K562 (cell line): ENCODE data around the gene CCDC9B. TPM values are rescaled to one million over a fixed set of nuclear protein-coding genes. Genes with fewer than 3 reads are reported as not detected.

Source experiments
- ATAC-seq: fragments of 200-7000 bp; cut with Tn5 transposase; 3 replicates; pipeline ENCODE4 v1.9.1; 2020; ENCODE audit warnings: moderate library complexity
- BruUV-seq: library from RNA; stranded (reverse); fragments of 400-500 nt; replicated peaks from 2 replicates; lab custom pipeline; 2021; lab: Mats Ljungman, UMichigan
- CTCF ChIA-PET: fragments of 300-600 bp; formaldehyde crosslinking; extraction: SDS; loops from one replicate; lab custom pipeline; 2021; ENCODE audit warnings: low intra/inter-chr PET ratio; lab: Yijun Ruan, JAX
- POLR2A ChIA-PET: fragments of 300-600, 350-650 bp; sonication (Branson Sonifier 250); formaldehyde crosslinking; extraction: SDS; loops from one replicate; lab custom pipeline; 2021; ENCODE audit warnings: antibody characterized with exemption, inconsistent platforms; lab: Yijun Ruan, JAX
- DNase-seq, 4 experiments: peaks; one replicate each; pipeline versions ENCODE4 v3.0.0 to v3.0.0-alpha.2; 2011 to 2018; ENCODE audit warnings: low spot score in 3 of 4, mixed read lengths in 3 of 4; ENCODE audit errors: extremely low read depth in 1 of 4
- FAIRE-seq: peaks from 2 replicates; lab custom pipeline; 2011; peaks lifted over from hg19 to GRCh38; lab: Jason Lieb, UNC
- H2AFZ ChIP-seq: 2 replicates; pipeline ENCODE4 v1.6.0; 2011; ENCODE audit warnings: low read depth, low read length, control low read depth, inconsistent platforms
- H3K27ac ChIP-seq: fragments of 200-600 bp; 3 replicates; pipeline ENCODE4 v1.8.0; 2011; ENCODE audit warnings: low read depth, mild to moderate bottlenecking, control low read depth, inconsistent platforms, low read length, moderate library complexity, mixed read lengths; ENCODE audit errors: extremely low read depth
- H3K27me3 ChIP-seq, 2 experiments: fragments of 300-600 bp in 1 of 2; 2 replicates in 1 of 2; 3 replicates in 1 of 2; pipeline versions ENCODE4 v1.6.0 to v1.8.0; 2011; ENCODE audit warnings: inconsistent platforms in 2 of 2, low read length in 2 of 2, mild to moderate bottlenecking in 1 of 2, mixed read lengths in 1 of 2, moderate library complexity in 1 of 2; ENCODE audit not compliant: control insufficient read depth in 2 of 2, insufficient read depth in 2 of 2
- H3K36me3 ChIP-seq: fragments of 300-600 bp; 3 replicates; pipeline ENCODE4 v1.8.0; 2011; ENCODE audit warnings: mild to moderate bottlenecking, low read length, inconsistent platforms; ENCODE audit not compliant: control insufficient read depth, insufficient read depth
- H3K4me1 ChIP-seq, 2 experiments: fragments of 200-600 bp in 1 of 2; replicated peaks in 1 of 2; 2 replicates in 1 of 2; 3 replicates in 1 of 2; pipeline versions ENCODE4 v1.5.1 to v1.8.0; 2011; ENCODE audit warnings: inconsistent platforms in 2 of 2, low read length in 2 of 2, mild to moderate bottlenecking in 1 of 2, mixed read lengths in 1 of 2, moderate library complexity in 1 of 2; ENCODE audit not compliant: control insufficient read depth in 2 of 2, insufficient read depth in 2 of 2
- H3K4me2 ChIP-seq: 2 replicates; pipeline ENCODE4 v1.6.1; 2011; ENCODE audit warnings: low read length, control low read depth, inconsistent platforms, mixed read lengths; ENCODE audit not compliant: insufficient read depth
- H3K4me3 ChIP-seq: fragments of 200-600 bp; sonication (generic), shearing (Covaris generic); 2 replicates; pipeline ENCODE4 v1.5.1; 2016; ENCODE audit warnings: control low read depth, inconsistent platforms
- H3K79me2 ChIP-seq: fragments of 200-600 bp; 3 replicates; pipeline ENCODE4 v1.8.0; 2011; ENCODE audit warnings: low read length, inconsistent platforms; ENCODE audit not compliant: control insufficient read depth, insufficient read depth
- H3K9ac ChIP-seq, 2 experiments: 2 replicates each; pipeline versions ENCODE4 v1.6.0 to v1.6.1; 2011; ENCODE audit warnings: low read depth in 2 of 2, low read length in 2 of 2, control low read depth in 1 of 2, inconsistent platforms in 1 of 2, mild to moderate bottlenecking in 1 of 2, mixed read lengths in 1 of 2; ENCODE audit not compliant: insufficient read depth in 1 of 2
- H3K9me1 ChIP-seq: one replicate; pipeline ENCODE4 v1.6.0; 2011; ENCODE audit warnings: inconsistent platforms, mild to moderate bottlenecking, low read length, moderate library complexity; ENCODE audit not compliant: control insufficient read depth, insufficient read depth
- H3K9me3 ChIP-seq: replicated peaks from 2 replicates; pipeline ENCODE4 v1.5.1; 2011; ENCODE audit warnings: low read depth, low read length, inconsistent platforms; ENCODE audit not compliant: control insufficient read depth, insufficient read depth
- H4K20me1 ChIP-seq: replicated peaks from 2 replicates; pipeline ENCODE4 v1.6.1; 2011; ENCODE audit warnings: low read length, inconsistent platforms, mixed read lengths; ENCODE audit not compliant: control insufficient read depth, insufficient read depth
- GABPB1 ChIP-seq: sonication (generic); formaldehyde crosslinking; IDR thresholded peaks from 2 replicates; pipeline ENCODE4 v1.8.0; 2022; ENCODE audit warnings: mild to moderate bottlenecking, missing genetic modification reagents
- GTF2B ChIP-seq: IDR thresholded peaks from 2 replicates; pipeline ENCODE4 v1.6.1; 2011; ENCODE audit not compliant: insufficient read length; ENCODE audit errors: extremely low read depth
- HMGN3 ChIP-seq: IDR thresholded peaks from 2 replicates; pipeline ENCODE4 v1.6.1; 2011; ENCODE audit warnings: borderline replicate concordance, low read depth, mild to moderate bottlenecking, mixed read lengths, low read length; ENCODE audit not compliant: insufficient read length; ENCODE audit errors: extremely low read depth
- POLR2G ChIP-seq: fragments of 200-400 bp; formaldehyde crosslinking; IDR thresholded peaks from 2 replicates; pipeline ENCODE4 v1.6.1; 2017; ENCODE audit warnings: low read depth, mild to moderate bottlenecking, antibody characterized with exemption, low read length, moderate library complexity
- RUNX1 ChIP-seq: sonication (generic); IDR thresholded peaks from 2 replicates; pipeline ENCODE4 v1.6.1; 2016; ENCODE audit warnings: antibody characterized with exemption, low read depth
- ZNF395 ChIP-seq: fragments of 200-800 bp; sonication (Bioruptor generic); IDR thresholded peaks from 2 replicates; pipeline ENCODE4 v1.6.1; 2017; ENCODE audit warnings: missing genetic modification characterization, missing compliant biosample characterization
- ZNF408 ChIP-seq: fragments of 250-450 bp; sonication (Bioruptor Pico); IDR thresholded peaks from 2 replicates; pipeline ENCODE4 v1.4.0; 2020; ENCODE audit warnings: low read depth, mild to moderate bottlenecking, moderate library complexity
- ZNF778 ChIP-seq: fragments of 450-650 bp; formaldehyde crosslinking; IDR thresholded peaks from 2 replicates; pipeline ENCODE4 v1.4.0; 2020; ENCODE audit warnings: mild to moderate bottlenecking, moderate library complexity
- WGBS: fragments of 100-300 bp; shearing (Covaris generic); methylation state at CpG from one replicate; pipeline ENCODE4 v1.1.6; 2016; ENCODE audit warnings: low coverage, mixed read lengths; ENCODE audit not compliant: insufficient coverage; ENCODE audit errors: missing lambda C conversion rate; 5-methylcytosine and 5-hydroxymethylcytosine counted together
- in situ Hi-C: fragments of 300-500 bp; cut with MboI; formaldehyde crosslinking; loops from 4 replicates; pipeline ENCODE4 v1.15.0; 2018; ENCODE audit warnings: inconsistent platforms, mixed read lengths
- intact Hi-C: fragments of 100-400 bp; cut with micrococcal nuclease; formaldehyde crosslinking; loops from 2 replicates; pipeline ENCODE4 v1.14.2; 2022
- polyA plus RNA-seq, 8 experiments: library from polyadenylated mRNA; depleted of rRNA in 4 of 8; stranded (reverse) in 5 of 8; unstranded in 3 of 8; fragments of >200 nt; fragmentation: Nextera tagmentation in 2 of 8; fragmentation: Illumina TruSeq in 1 of 8; extraction: Ambion mirVana in 2 of 8; extraction: Trizol in 1 of 8; gene quantifications; 2 replicates each; pipeline versions ENCODE4 v1.2.1 to v1.2.3, GENCODE V29; 2011 to 2014; ENCODE audit warnings: inconsistent platforms in 1 of 8, missing spikeins in 1 of 8
- total RNA-seq, 7 experiments: library from RNA; depleted of rRNA in 6 of 7; stranded (reverse); fragments of >200 nt in 6 of 7; fragmentation: Illumina TruSeq in 2 of 7; extraction: Trizol in 2 of 7; gene quantifications; 2 replicates each; pipeline versions ENCODE4 v1.2.1 to v1.2.3, GENCODE V29; 2011 to 2021; ENCODE audit warnings: low replicate concordance in 1 of 7

CCDC9B gene
- total and polyA plus RNA-seq, 9 of the 15 experiments (the other 6 are each of a cell fraction or from before 2014, with no cell fraction given), result 0.01 to 0.47 (median 0.15) TPM; not detected in 1

DNA sequence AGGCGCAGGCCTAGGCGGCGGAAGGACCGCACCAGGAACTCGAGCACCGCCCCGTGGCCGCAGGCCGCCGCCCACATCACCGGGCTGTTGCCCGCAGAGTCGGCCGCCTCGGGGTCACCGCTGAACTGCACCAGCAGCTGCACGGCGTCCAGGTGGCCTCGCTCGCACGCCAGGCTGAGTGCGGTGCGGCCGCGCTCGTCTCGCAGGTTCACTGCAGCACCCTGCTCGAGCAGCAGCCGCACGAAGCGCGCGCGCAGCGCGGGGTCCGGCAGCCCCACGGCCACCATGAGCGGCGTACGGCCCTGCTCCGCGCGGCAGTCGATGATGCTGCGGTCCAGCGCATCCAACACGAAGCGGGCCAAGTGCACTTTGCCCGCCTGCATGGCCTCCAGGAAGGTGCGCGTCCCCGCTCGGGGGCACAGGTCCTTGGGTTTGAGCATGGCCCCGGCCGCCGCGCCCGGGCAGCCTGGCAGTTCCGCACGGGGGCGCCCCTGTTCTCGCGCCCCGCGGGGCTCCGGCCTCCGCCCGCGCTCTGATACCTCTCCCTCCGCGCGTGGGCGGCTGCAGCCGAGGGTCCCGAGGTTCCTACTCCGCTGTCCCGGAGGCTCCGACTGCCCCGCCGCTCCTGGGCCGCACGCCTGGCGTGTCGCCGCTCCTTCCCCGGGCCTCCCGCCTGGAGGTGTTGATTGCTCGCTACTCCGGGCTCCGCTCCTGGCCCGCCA is 58.4 kb downstream of the CCDC9B start:
- Histone ChIP-seq H3K4me3 (peak overlapping the region; percentile 58), H2AFZ (peak overlapping the region; percentile 98), H3K36me3 (no peaks in the 10 kb centered on the region), H4K20me1 (no peaks in the 10 kb centered on the region), H3K4me2 (peak overlapping the region; percentile 87), H3K27ac (no peak overlapping the region; the same call in 2 of the 3 replicates), H3K4me1 (peaks cover 13 to 54% of the 10 kb centered on the region in 2 experiments), H3K79me2 (no peaks in the 10 kb centered on the region), H3K27me3 (no peaks in the 10 kb centered on the region; a peak in 1 of 5 replicates), H3K9me3 (no peaks in the 10 kb centered on the region), H3K9me1 (no peaks in the 10 kb centered on the region), H3K9ac (peak overlapping the region; percentile 54 to 82; a peak in 3 of 4 replicates)
- BruUV-seq, result no TSS peak
- WGBS, result 2% methylated on average over 84 of the region's 92 CpGs
- intact Hi-C loops (loop anchor here (2.0 to 5.0 kb wide), 2 partner anchors 40 to 140 kb away; partner anchors contain the start of gene INAFM2), in situ Hi-C loops (no loop called here)
- CTCF ChIA-PET, result interaction anchor here (0.7 to 6.3 kb wide), 5 partner anchors 27 to 1574 kb away, joined by 3 to 87 read pairs (median 8); partner anchors contain the start of gene PLCB2
- ATAC-seq (peak; percentile 84), DNase-seq (peak; percentile 71 to 81 (median 80)), FAIRE-seq (no peak)
- POLR2A ChIA-PET, result interaction anchor here (0.7 kb wide), 1 partner anchor 8 kb away, joined by 3 read pairs; no protein-coding TSS in a partner anchor
- no peak for TF ChIP-seq ZNF395 (CRISPR knock-in tag)
- TF ChIP-seq GABPB1, result 0 out of 2 replicates have a peak, but pooled peaks have one; percentile 54
- no peak for TF ChIP-seq POLR2G
- TF ChIP-seq RUNX1, result no peak
- no peak for TF ChIP-seq ZNF778 (CRISPR knock-in tag)
- TF ChIP-seq GTF2B, result no peak
- TF ChIP-seq ZNF408 (CRISPR knock-in tag), result no peak
- TF ChIP-seq HMGN3, result no peak
